Progenitor cell of endocrine pancreas (in vitro differentiated cells): ENCODE data around the gene NRARP. TPM values are rescaled to one million over a fixed set of nuclear protein-coding genes. Genes with fewer than 3 reads are reported as not detected.

Source experiments
- DNase-seq: peaks from one replicate; pipeline ENCODE4 v3.0.0; 2021; ENCODE audit warnings: low spot score; ENCODE audit not compliant: unreplicated experiment
- H3K27ac Mint-ChIP-seq: 2 replicates; pipeline ENCODE4 v1.8.0; 2021; ENCODE audit warnings: mild to moderate bottlenecking, moderate library complexity, mixed read lengths
- H3K27me3 Mint-ChIP-seq: 2 replicates; pipeline ENCODE4 v1.8.0; 2021; ENCODE audit warnings: mixed read lengths
- H3K36me3 Mint-ChIP-seq: 2 replicates; pipeline ENCODE4 v1.8.0; 2022; ENCODE audit warnings: mixed read lengths; ENCODE audit not compliant: insufficient read depth
- H3K4me1 Mint-ChIP-seq: 2 replicates; pipeline ENCODE4 v1.8.0; 2021; ENCODE audit warnings: low read depth, mixed read lengths
- H3K4me3 Mint-ChIP-seq: 2 replicates; pipeline ENCODE4 v1.8.0; 2021; ENCODE audit warnings: low read depth, mild to moderate bottlenecking, moderate library complexity, mixed read lengths
- H3K9me3 Mint-ChIP-seq: 2 replicates; pipeline ENCODE4 v1.8.0; 2021; ENCODE audit warnings: low read depth, mixed read lengths
- total RNA-seq: library from RNA; stranded (reverse); gene quantifications from 2 replicates; pipeline ENCODE4 v1.2.1, GENCODE V29; 2021
- TF ChIP-seq, protein P1 (sequence below): fragments of 200-600 bp; sonication (generic); IDR thresholded peaks from one replicate; pipeline ENCODE4 v1.5.0; 2021; ENCODE audit warnings: antibody characterized with exemption, mild to moderate bottlenecking; ENCODE audit not compliant: unreplicated experiment

NRARP gene
- total RNA-seq, 1 donor from 2014 or later = 27.1 TPM

- Mint-ChIP-seq H3K27ac (no peak overlapping the region), H3K27me3 (no peaks in the 10 kb centered on the region), H3K4me3 (no peak overlapping the region)
Measured at GRCh38 chr9:137308057-137308619, 6.1 kb upstream of the NRARP start.

DNA sequence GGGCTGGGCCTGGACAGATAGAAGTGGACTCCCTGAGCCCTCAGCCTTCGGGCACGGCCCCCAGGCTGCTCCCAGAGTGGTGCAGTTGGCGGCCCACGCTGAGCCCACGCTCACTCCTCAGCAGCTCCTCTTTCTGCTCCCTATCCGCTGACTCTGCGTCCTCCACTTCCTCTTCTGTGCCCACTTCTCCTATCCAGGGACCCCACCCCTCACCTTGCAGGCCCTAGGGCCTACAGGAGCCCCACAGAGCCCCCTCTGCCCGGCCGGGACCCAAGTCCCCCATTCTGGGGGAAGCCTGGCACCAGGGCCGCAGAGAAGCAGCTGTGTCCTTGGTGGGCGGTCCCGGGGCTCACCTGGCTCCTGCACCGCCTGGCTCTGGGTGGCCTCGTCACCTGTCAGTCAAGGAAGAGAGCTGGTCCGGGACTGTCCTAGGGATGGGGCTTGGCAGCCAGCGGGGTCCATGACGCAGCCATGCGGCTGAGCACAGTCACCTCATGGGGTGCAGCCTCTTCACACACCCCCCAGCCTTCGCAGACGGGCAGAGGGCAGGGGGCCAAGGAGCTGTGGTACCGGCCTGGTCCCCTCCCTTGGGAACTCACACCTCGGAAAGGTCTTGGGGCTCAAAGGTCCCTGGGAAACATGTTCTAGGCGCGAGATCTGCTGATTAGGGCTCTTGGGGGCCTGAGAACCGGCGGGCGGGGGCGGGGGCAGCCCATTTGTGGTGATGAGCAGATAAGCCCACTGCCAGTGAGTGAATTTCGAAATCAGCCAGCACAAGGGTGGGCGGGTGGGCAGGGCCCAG is 5.4 kb upstream of the NRARP start:
- H3K4me1 Mint-ChIP-seq = peaks cover 23% of the 10 kb centered on the region
- no peak overlapping the region for H3K4me3 Mint-ChIP-seq
- H3K27me3 Mint-ChIP-seq = no peaks in the 10 kb centered on the region
- TF ChIP-seq, protein P1, sequence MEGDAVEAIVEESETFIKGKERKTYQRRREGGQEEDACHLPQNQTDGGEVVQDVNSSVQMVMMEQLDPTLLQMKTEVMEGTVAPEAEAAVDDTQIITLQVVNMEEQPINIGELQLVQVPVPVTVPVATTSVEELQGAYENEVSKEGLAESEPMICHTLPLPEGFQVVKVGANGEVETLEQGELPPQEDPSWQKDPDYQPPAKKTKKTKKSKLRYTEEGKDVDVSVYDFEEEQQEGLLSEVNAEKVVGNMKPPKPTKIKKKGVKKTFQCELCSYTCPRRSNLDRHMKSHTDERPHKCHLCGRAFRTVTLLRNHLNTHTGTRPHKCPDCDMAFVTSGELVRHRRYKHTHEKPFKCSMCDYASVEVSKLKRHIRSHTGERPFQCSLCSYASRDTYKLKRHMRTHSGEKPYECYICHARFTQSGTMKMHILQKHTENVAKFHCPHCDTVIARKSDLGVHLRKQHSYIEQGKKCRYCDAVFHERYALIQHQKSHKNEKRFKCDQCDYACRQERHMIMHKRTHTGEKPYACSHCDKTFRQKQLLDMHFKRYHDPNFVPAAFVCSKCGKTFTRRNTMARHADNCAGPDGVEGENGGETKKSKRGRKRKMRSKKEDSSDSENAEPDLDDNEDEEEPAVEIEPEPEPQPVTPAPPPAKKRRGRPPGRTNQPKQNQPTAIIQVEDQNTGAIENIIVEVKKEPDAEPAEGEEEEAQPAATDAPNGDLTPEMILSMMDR = no peak
- H3K9me3 Mint-ChIP-seq = no peaks in the 10 kb centered on the region
- no peak overlapping the region for H3K27ac Mint-ChIP-seq
- H3K36me3 Mint-ChIP-seq = no peaks in the 10 kb centered on the region
- peak; percentile 15 for DNase-seq

More at GRCh38 chr9:137308057-137308619, 6.1 kb upstream of the NRARP start:
- H3K36me3 Mint-ChIP-seq = no peaks in the 10 kb centered on the region
- H3K9me3 Mint-ChIP-seq = no peaks in the 10 kb centered on the region
- TF ChIP-seq, protein P1 = no peak
- H3K4me1 Mint-ChIP-seq = peaks cover 20% of the 10 kb centered on the region
- peak; percentile 11 for DNase-seq

- DNase-seq = no peak
- peaks cover 23% of the 10 kb centered on the region for H3K4me1 Mint-ChIP-seq
- no peaks in the 10 kb centered on the region for H3K27me3 Mint-ChIP-seq
- H3K4me3 Mint-ChIP-seq = no peak overlapping the region
- no peaks in the 10 kb centered on the region for H3K36me3 Mint-ChIP-seq
- TF ChIP-seq, protein P1 = no peak
- no peaks in the 10 kb centered on the region for H3K9me3 Mint-ChIP-seq
- H3K27ac Mint-ChIP-seq = no peak overlapping the region
Measured at GRCh38 chr9:137306850-137307254, 4.8 kb upstream of the NRARP start.

DNA sequence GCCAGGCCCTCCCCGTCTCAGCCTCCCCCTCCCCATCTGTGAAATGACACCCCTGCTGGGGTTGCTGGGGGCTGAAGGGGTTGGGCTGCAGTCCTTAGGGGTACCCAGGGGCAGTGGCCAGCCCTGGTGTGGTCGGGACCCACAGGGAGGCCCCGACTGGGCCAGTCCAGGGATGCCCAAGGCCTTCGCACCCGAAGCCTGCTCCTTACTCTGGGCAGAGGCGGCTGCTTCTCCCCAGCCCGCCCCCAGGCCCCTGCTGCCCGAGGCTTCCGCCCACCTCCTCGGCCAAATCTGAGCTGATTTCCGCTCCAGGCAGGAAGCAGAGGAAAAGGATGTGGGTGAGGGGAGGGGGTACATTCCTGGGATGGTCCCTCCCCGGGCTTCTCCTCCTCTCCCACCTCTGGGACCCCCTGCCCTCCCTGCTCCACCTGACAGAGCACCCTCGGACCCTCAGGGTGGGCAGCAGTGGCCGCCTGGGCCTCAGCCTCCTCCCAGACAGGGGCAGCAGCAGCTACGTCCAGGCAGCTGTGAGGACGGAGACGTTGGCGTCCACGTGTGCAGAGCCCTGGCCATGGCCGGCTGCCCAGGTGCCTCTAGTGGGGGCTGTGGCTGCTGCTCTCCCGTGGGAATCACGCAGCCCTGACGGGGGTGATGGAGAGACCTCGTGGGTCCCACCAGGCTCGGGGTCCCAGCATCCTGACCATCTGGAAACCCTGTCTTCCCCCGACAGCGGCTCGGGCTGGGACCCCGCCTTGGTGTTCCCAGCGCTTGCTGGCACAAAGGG is 4.2 kb upstream of the NRARP start:
- Mint-ChIP-seq H3K4me1 (peaks cover 23% of the 10 kb centered on the region), H3K27ac (no peak overlapping the region), H3K36me3 (no peaks in the 10 kb centered on the region), H3K4me3 (no peak overlapping the region), H3K27me3 (no peaks in the 10 kb centered on the region), H3K9me3 (no peaks in the 10 kb centered on the region)
- TF ChIP-seq, protein P1 = no peak
- peak; percentile 11 for DNase-seq

GRCh38 chr9:137305798-137306065 is 3.7 kb upstream of the NRARP start:
- Mint-ChIP-seq H3K36me3 (no peaks in the 10 kb centered on the region), H3K27me3 (no peaks in the 10 kb centered on the region), H3K9me3 (no peaks in the 10 kb centered on the region), H3K4me1 (peaks cover 24% of the 10 kb centered on the region), H3K27ac (no peak overlapping the region), H3K4me3 (no peak overlapping the region)
- TF ChIP-seq, protein P1 = no peak
- no peak for DNase-seq
